Ovary (tissue), 9 donors: ENCODE measurements around the gene ANGPTL8. TPM values are rescaled to one million over a fixed set of nuclear protein-coding genes. Genes with fewer than 3 reads are reported as not detected.

Experiments used
- DNase-seq, 5 donors: peaks; one replicate each; pipeline ENCODE4 v3.0.0-alpha.2; 2019 to 2020
- H3K27ac ChIP-seq, 2 donors: fragments of 200-600 bp; one replicate each; pipeline versions ENCODE4 v1.5.1 to v1.8.0; 2019 to 2022
- H3K27me3 ChIP-seq: fragments of 200-600 bp; one replicate; pipeline ENCODE4 v1.8.0; 2022
- H3K36me3 ChIP-seq: fragments of 200-600 bp; sonication (generic); one replicate; pipeline ENCODE4 v1.5.1; 2019
- H3K4me1 ChIP-seq: one replicate; pipeline ENCODE4 v1.8.1; 2013; ENCODE audit warnings: mild to moderate bottlenecking, moderate library complexity; ENCODE audit not compliant: insufficient read depth
- H3K4me3 ChIP-seq: fragments of 200-600 bp; sonication (generic); one replicate; pipeline ENCODE4 v1.5.1; 2017
- H3K9me3 ChIP-seq, 2 donors: fragments of 200-600 bp in 1 of 2; sonication (generic) in 1 of 2; one replicate each; pipeline versions ENCODE4 v1.5.1 to v1.8.1; 2013 to 2019; ENCODE audit warnings: mild to moderate bottlenecking in 1 of 2, moderate library complexity in 1 of 2
- CTCF ChIP-seq, 3 donors: fragments of 450-650 bp in 2 of 3; fragments of 200-600 bp in 1 of 3; IDR thresholded peaks; one replicate each; pipeline versions ENCODE4 v1.5.1 to v1.8.0; 2016 to 2022; ENCODE audit warnings: antibody characterized with exemption in 3 of 3, mild to moderate bottlenecking in 1 of 3
- EP300 ChIP-seq: sonication (generic); formaldehyde crosslinking; IDR thresholded peaks from one replicate; pipeline ENCODE4 v1.6.1; 2017; ENCODE audit warnings: antibody characterized with exemption
- POLR2A ChIP-seq: fragments of 450-650 bp; IDR thresholded peaks from one replicate; pipeline ENCODE4 v1.6.1; 2017; ENCODE audit warnings: antibody characterized with exemption, mild to moderate bottlenecking, moderate library complexity
- WGBS, 3 donors: extraction: QIAGEN DNeasy Blood & Tissue Kit in 1 of 3; methylation state at CpG; one replicate each; pipeline versions ENCODE4 v1.1.5 to v1.1.7; 2013 to 2017; 5-methylcytosine and 5-hydroxymethylcytosine counted together
- intact Hi-C, 4 donors: fragments of 100-400 bp; cut with DNase I; formaldehyde crosslinking; loops; one replicate each; pipeline versions ENCODE4 v1.11.0 to v1.15.1; 2022 to 2023
- polyA plus RNA-seq, 2 donors: library from polyadenylated mRNA; stranded (reverse); fragments of 200-250 nt in 1 of 2; fragments of 350-450 nt in 1 of 2; fragmentation: Illumina TruSeq in 1 of 2; extraction: RNeasy Lipid Tissue Mini Kit (QIAGEN cat#74804) in 1 of 2; gene quantifications; one replicate each; pipeline ENCODE4 v1.2.3, GENCODE V29; 2013 to 2014
- total RNA-seq, 7 donors: library from RNA; depleted of rRNA in 2 of 7; stranded (reverse); fragments of >200 nt in 2 of 7; fragmentation: NEBNext Ultra II Directional in 3 of 7; extraction: Animal tissue kit (Norgen Biotek cat#: 25700) in 3 of 7; gene quantifications; one replicate each; pipeline versions ENCODE4 v1.1.0 to v1.2.4, GENCODE V29; 2016 to 2023
- donor health status: DM: no; HTN: no; CAD: no; lungs with moderate emphysema.
- donor health status: DM: no; HTN: no; CAD: no.
- donor health status: Bipolar disorder and iron deficiency.
- donor health status: DM: yes; HTN: yes; CAD: no.
- donor health status: DM: no; HTN: no; CAD: no.
- donor health status: DM: yes; HTN: yes; CAD: no.

The ANGPTL8 gene
- total and polyA plus RNA-seq, 9 donors: 0.50 to 0.93 (median 0.68) TPM; not detected in 5

GRCh38 chr19:11199517-11199916 is 39.9 kb upstream of the ANGPTL8 start:
- DNase-seq: no peak
- Histone ChIP-seq H3K4me1 (peaks cover 10% of the 10 kb centered on the region), H3K4me3 (no peak overlapping the region), H3K9me3 (no peaks in the 10 kb centered on the region), H3K27ac (peak overlapping the region in 1 of 2 donors; percentile 46), H3K36me3 (no peaks in the 10 kb centered on the region), H3K27me3 (no peaks in the 10 kb centered on the region)
- no peak for TF ChIP-seq EP300
- TF ChIP-seq POLR2A: no peak
- TF ChIP-seq CTCF (IDR thresholded peaks at IDR 0.05): no peak
- intact Hi-C loops: loop anchor here in 1 of 4 donors (5.0 kb wide), 1 partner anchor 42 kb away; the partner anchor contains the start of gene SPC24
- WGBS, 3 donors: 70 to 93% (median 91%) methylated on average over 5 of the region's 5 CpGs

- intact Hi-C loops: loop anchor here in 2 of 4 donors (5.0 to 10.0 kb wide), 2 partner anchors 163 to 165 kb away; no protein-coding TSS in a partner anchor
- peak in 1 of 5 donors; percentile 32 for DNase-seq
- TF ChIP-seq POLR2A (no peak), EP300 (no peak), CTCF (IDR thresholded peaks at IDR 0.05) (no peak)
- H3K36me3 ChIP-seq: no peaks in the 10 kb centered on the region
- H3K9me3 ChIP-seq: no peaks in the 10 kb centered on the region
- no peak overlapping the region for H3K4me3 ChIP-seq
- WGBS, 3 donors: 84 to 86% (median 85%) methylated on average over 15 of the region's 15 CpGs
- peak overlapping the region in 1 of 2 donors; percentile 46 for H3K27ac ChIP-seq
- no peaks in the 10 kb centered on the region for H3K27me3 ChIP-seq
- peaks cover 12% of the 10 kb centered on the region for H3K4me1 ChIP-seq
Measured at GRCh38 chr19:11200015-11200574, 39.3 kb upstream of the ANGPTL8 start.

GRCh38 chr19:11200931-11201330 is 38.5 kb upstream of the ANGPTL8 start:
- no peaks in the 10 kb centered on the region for H3K9me3 ChIP-seq
- no peak overlapping the region for H3K4me3 ChIP-seq
- TF ChIP-seq CTCF (IDR thresholded peaks at IDR 0.05): no peak
- TF ChIP-seq POLR2A: no peak
- TF ChIP-seq EP300: no peak
- H3K27ac ChIP-seq: peak overlapping the region in 1 of 2 donors; percentile 55
- intact Hi-C loops: loop anchor here in 2 of 4 donors (5.0 to 10.0 kb wide), 2 partner anchors 164 to 166 kb away; no protein-coding TSS in a partner anchor
- no peaks in the 10 kb centered on the region for H3K36me3 ChIP-seq
- 87 to 88% (median 88%) methylated on average over 9 of the region's 9 CpGs for WGBS, 3 donors
- no peaks in the 10 kb centered on the region for H3K27me3 ChIP-seq
- peaks cover 12% of the 10 kb centered on the region for H3K4me1 ChIP-seq
- no peak for DNase-seq

- peak overlapping the region; percentile 75 to 93 for H3K27ac ChIP-seq
- intact Hi-C loops: loop anchor here in 2 of 4 donors (5.0 to 10.0 kb wide), 2 partner anchors 164 to 167 kb away; no protein-coding TSS in a partner anchor
- TF ChIP-seq CTCF (IDR thresholded peaks at IDR 0.05) (no peak), EP300 (no peak), POLR2A (no peak)
- no peaks in the 10 kb centered on the region for H3K27me3 ChIP-seq
- WGBS, 3 donors: 94 to 95% (median 95%) methylated on average over 24 of the region's 24 CpGs
- DNase-seq: peak in 1 of 5 donors; percentile 50
- H3K4me3 ChIP-seq: no peak overlapping the region
- no peaks in the 10 kb centered on the region for H3K36me3 ChIP-seq
- peaks cover 12% of the 10 kb centered on the region for H3K4me1 ChIP-seq
- H3K9me3 ChIP-seq: no peaks in the 10 kb centered on the region
Measured at GRCh38 chr19:11201791-11202190, 37.6 kb upstream of the ANGPTL8 start.
